Measurements from ENCODE around the gene NFIA. TPM values are rescaled to one million over a fixed set of nuclear protein-coding genes. Genes with fewer than 3 reads are reported as not detected.

The NFIA gene
- total RNA-seq, 1 experiment from 2014 or later: 20.9 TPM

GRCh38 chr1:61184040-61184713 is 101.8 kb downstream of the NFIA start:
- BruUV-seq (replicated peaks): no TSS peak
- DNase-seq (ENCODE audit: low read depth, low spot score) (no peak), ATAC-seq (peak; percentile 45; the same call in 1 of the 2 replicates)
- no peaks in the 10 kb centered on the region for H3K36me3 ChIP-seq (ENCODE audit: control insufficient read depth, insufficient read depth, low read length)
- intact Hi-C loops (cut with micrococcal nuclease; ENCODE audit: unreplicated experiment): no loop called here
- no peak overlapping the region for H3K4me3 ChIP-seq (ENCODE audit: low read depth in 2 of 2, low read length in 2 of 2)
- ChIA-PET CTCF (no interaction called here), POLR2A (no interaction called here)
- 0 out of 2 replicates have a peak overlapping the region, but pooled peaks have one; percentile 1 for H3K27ac ChIP-seq (ENCODE audit: low read length)
- no peaks in the 10 kb centered on the region for H3K27me3 ChIP-seq (ENCODE audit: control insufficient read depth, insufficient read depth, low read length)
- in situ Hi-C loops (cut with HindIII; ENCODE audit: low pct_unique_long_range_greater_than_20kb, low sequenced_read_pairs): no loop called here
- H3K9me3 ChIP-seq (ENCODE audit: control insufficient read depth, insufficient read depth, low read depth, low read length): no peaks in the 10 kb centered on the region
- TF ChIP-seq POLR2AphosphoS5 (IDR thresholded peaks at IDR 0.05; ENCODE audit: low read depth, low read length): no peak
- peaks cover 30% of the 10 kb centered on the region for H3K4me1 ChIP-seq (ENCODE audit: control insufficient read depth, insufficient read depth, low read length)

- in situ Hi-C loops (cut with HindIII; ENCODE audit: low pct_unique_long_range_greater_than_20kb, low sequenced_read_pairs): no loop called here
- CTCF ChIA-PET: no interaction called here
- Histone ChIP-seq H3K27me3 (ENCODE audit: control insufficient read depth, insufficient read depth, low read length) (no peaks in the 10 kb centered on the region), H3K27ac (ENCODE audit: low read length) (no peak overlapping the region), H3K4me1 (ENCODE audit: control insufficient read depth, insufficient read depth, low read length) (peaks cover 30% of the 10 kb centered on the region), H3K4me3 (ENCODE audit: low read depth in 2 of 2, low read length in 2 of 2) (no peak overlapping the region), H3K9me3 (ENCODE audit: control insufficient read depth, insufficient read depth, low read depth, low read length) (no peaks in the 10 kb centered on the region), H3K36me3 (ENCODE audit: control insufficient read depth, insufficient read depth, low read length) (no peaks in the 10 kb centered on the region)
- intact Hi-C loops (cut with micrococcal nuclease; ENCODE audit: unreplicated experiment): no loop called here
- no peak for DNase-seq (ENCODE audit: low read depth, low spot score)
- TF ChIP-seq POLR2AphosphoS5 (IDR thresholded peaks at IDR 0.05; ENCODE audit: low read depth, low read length) (no peak), CTCF (IDR thresholded peaks at IDR 0.05) (no peak), REST (IDR thresholded peaks at IDR 0.05; ENCODE audit: insufficient read depth in 1 of 2, low read depth in 2 of 2, low read length in 1 of 2) (no peak), SIN3A (IDR thresholded peaks at IDR 0.05; ENCODE audit: borderline replicate concordance, insufficient read depth, low read depth, low read length) (no peak), TCF7L2 (IDR thresholded peaks at IDR 0.05; ENCODE audit: low read depth, low read length) (no peak)
- POLR2A ChIA-PET: no interaction called here
- no peak for ATAC-seq
- no TSS peak for BruUV-seq (replicated peaks)
Observed at GRCh38 chr1:61184714-61185106, 102.3 kb downstream of the NFIA start.

- ChIA-PET POLR2A (no interaction called here), CTCF (no interaction called here)
- no peak for DNase-seq (ENCODE audit: low read depth, low spot score)
- Histone ChIP-seq H3K4me1 (ENCODE audit: control insufficient read depth, insufficient read depth, low read length) (peaks cover 29% of the 10 kb centered on the region), H3K9me3 (ENCODE audit: control insufficient read depth, insufficient read depth, low read depth, low read length) (no peaks in the 10 kb centered on the region), H3K27me3 (ENCODE audit: control insufficient read depth, insufficient read depth, low read length) (no peaks in the 10 kb centered on the region), H3K36me3 (ENCODE audit: control insufficient read depth, insufficient read depth, low read length) (no peaks in the 10 kb centered on the region), H3K27ac (ENCODE audit: low read length) (no peak overlapping the region), H3K4me3 (ENCODE audit: low read depth in 2 of 2, low read length in 2 of 2) (no peak overlapping the region)
- BruUV-seq (replicated peaks): no TSS peak
- in situ Hi-C loops (cut with HindIII; ENCODE audit: low pct_unique_long_range_greater_than_20kb, low sequenced_read_pairs): no loop called here
- no peak for TF ChIP-seq CTCF (IDR thresholded peaks at IDR 0.05)
- TF ChIP-seq POLR2AphosphoS5 (IDR thresholded peaks at IDR 0.05; ENCODE audit: low read depth, low read length): no peak
- TF ChIP-seq SIN3A (IDR thresholded peaks at IDR 0.05; ENCODE audit: borderline replicate concordance, insufficient read depth, low read depth, low read length): no peak
- TF ChIP-seq REST (IDR thresholded peaks at IDR 0.05; ENCODE audit: insufficient read depth in 1 of 2, low read depth in 2 of 2, low read length in 1 of 2): no peak
- TF ChIP-seq TCF7L2 (IDR thresholded peaks at IDR 0.05; ENCODE audit: low read depth, low read length): no peak
- ATAC-seq: no peak
- intact Hi-C loops (cut with micrococcal nuclease; ENCODE audit: unreplicated experiment): no loop called here
Observed at GRCh38 chr1:61186753-61187152, 104.4 kb downstream of the NFIA start.

Measured in Panc1 (cell line).